Endothelial cell of umbilical vein (primary cell): ENCODE data around the gene ACOX1. TPM values are rescaled to one million over a fixed set of nuclear protein-coding genes. Genes with fewer than 3 reads are reported as not detected.

Experiments used
- BruUV-seq: library from RNA; stranded (reverse); fragments of 400-500 nt; replicated peaks from 2 replicates; lab custom pipeline; 2021; lab: Mats Ljungman, UMichigan
- CTCF ChIA-PET: fragments of 300-600, 350-600 bp; sonication (Branson Sonifier 250); formaldehyde crosslinking; loops from one replicate; lab custom pipeline; 2021; ENCODE audit warnings: antibody characterized with exemption, inconsistent platforms; lab: Charles Lee
- POLR2A ChIA-PET: fragments of 300-600, 350-600 bp; sonication (Branson Sonifier 250); formaldehyde crosslinking; loops from one replicate; lab custom pipeline; 2021; ENCODE audit warnings: antibody characterized with exemption, inconsistent platforms; lab: Charles Lee
- DNase-seq: peaks from one replicate; pipeline ENCODE4 v3.0.0-alpha.2; 2011; ENCODE audit warnings: low read depth, low spot score
- FAIRE-seq: peaks from 2 replicates; lab custom pipeline; 2011; peaks lifted over from hg19 to GRCh38; lab: Jason Lieb, UNC
- H2AFZ ChIP-seq: 2 replicates; pipeline ENCODE4 v1.6.0; 2012; ENCODE audit warnings: low read depth, low read length, control low read depth, inconsistent platforms
- H3K27ac ChIP-seq: 2 replicates; pipeline ENCODE4 v1.5.1; 2011; ENCODE audit warnings: low read depth, mild to moderate bottlenecking, control low read depth, low read length, moderate library complexity; ENCODE audit not compliant: insufficient read depth
- H3K27me3 ChIP-seq, 2 experiments: 2 replicates each; pipeline versions ENCODE4 v1.6.0 to v1.6.1; 2011; ENCODE audit warnings: low read length in 2 of 2, mixed read lengths in 1 of 2; ENCODE audit not compliant: control insufficient read depth in 2 of 2, insufficient read depth in 2 of 2
- H3K36me3 ChIP-seq, 2 experiments: 2 replicates in 1 of 2; 3 replicates in 1 of 2; pipeline ENCODE4 v1.5.1; 2011; ENCODE audit warnings: low read length in 2 of 2, mild to moderate bottlenecking in 1 of 2, moderate library complexity in 1 of 2; ENCODE audit not compliant: control insufficient read depth in 2 of 2, insufficient read depth in 2 of 2; ENCODE audit errors: extremely low read depth in 1 of 2
- H3K4me1 ChIP-seq: 3 replicates; pipeline ENCODE4 v1.5.1; 2011; ENCODE audit warnings: mild to moderate bottlenecking, low read length; ENCODE audit not compliant: control insufficient read depth, insufficient read depth; ENCODE audit errors: extremely low read depth
- H3K4me2 ChIP-seq: 2 replicates; pipeline ENCODE4 v1.6.1; 2011; ENCODE audit warnings: low read length, control low read depth, mixed read lengths; ENCODE audit not compliant: insufficient read depth
- H3K4me3 ChIP-seq, 3 experiments: fragments of 200-600 bp in 1 of 3; sonication (generic), shearing (Covaris generic) in 1 of 3; replicated peaks in 1 of 3; 2 replicates each; pipeline ENCODE4 v1.5.1; 2011 to 2016; ENCODE audit warnings: control low read depth in 3 of 3, low read length in 3 of 3, mild to moderate bottlenecking in 2 of 3, inconsistent platforms in 1 of 3, low read depth in 1 of 3, moderate library complexity in 1 of 3; ENCODE audit not compliant: insufficient read depth in 1 of 3
- H3K79me2 ChIP-seq: 2 replicates; pipeline ENCODE4 v1.6.0; 2012; ENCODE audit warnings: low read length, inconsistent platforms; ENCODE audit not compliant: control insufficient read depth, insufficient read depth
- H3K9ac ChIP-seq: replicated peaks from 2 replicates; pipeline ENCODE3; 2011; ENCODE audit warnings: low read length, control low read depth; ENCODE audit not compliant: insufficient read depth; ENCODE audit errors: extremely low read depth
- H3K9me1 ChIP-seq: replicated peaks from 3 replicates; pipeline ENCODE4 v1.6.0; 2011; ENCODE audit warnings: mild to moderate bottlenecking, low read length; ENCODE audit not compliant: control insufficient read depth, insufficient read depth; ENCODE audit errors: extremely low read depth
- H3K9me3 ChIP-seq: replicated peaks from 2 replicates; pipeline ENCODE4 v1.5.1; 2012; ENCODE audit warnings: low read length, inconsistent platforms; ENCODE audit not compliant: control insufficient read depth, insufficient read depth
- H4K20me1 ChIP-seq: replicated peaks from 2 replicates; pipeline ENCODE3; 2011; ENCODE audit warnings: mild to moderate bottlenecking, low read length; ENCODE audit not compliant: control insufficient read depth, insufficient read depth; ENCODE audit errors: extremely low read depth
- EZH2 ChIP-seq: IDR thresholded peaks from 2 replicates; pipeline ENCODE4 v1.6.1; 2012; ENCODE audit warnings: borderline replicate concordance, low read depth, mild to moderate bottlenecking, moderate library complexity, low read length, inconsistent platforms; ENCODE audit not compliant: severe bottlenecking
- FOS ChIP-seq: IDR thresholded peaks from 2 replicates; pipeline ENCODE4 v1.6.1; 2011; ENCODE audit warnings: mild to moderate bottlenecking, low read length, moderate library complexity, borderline replicate concordance; ENCODE audit not compliant: insufficient read depth
- GATA2 ChIP-seq: IDR thresholded peaks from 2 replicates; pipeline ENCODE4 v1.7.0; 2011; ENCODE audit warnings: low read depth, mild to moderate bottlenecking, moderate library complexity, mixed read lengths, low read length; ENCODE audit not compliant: insufficient read length, insufficient read depth
- JUN ChIP-seq: IDR thresholded peaks from 2 replicates; pipeline ENCODE4 v1.6.1; 2011; ENCODE audit warnings: borderline replicate concordance, low read depth; ENCODE audit not compliant: insufficient read length, insufficient read depth
- MAX ChIP-seq: IDR thresholded peaks from 2 replicates; pipeline ENCODE4 v1.6.1; 2011; ENCODE audit not compliant: insufficient read depth, insufficient read length
- MYC ChIP-seq: IDR thresholded peaks from one replicate; pipeline ENCODE4 v1.6.1; 2011; ENCODE audit warnings: mild to moderate bottlenecking, low read depth, low read length
- POLR2A ChIP-seq: IDR thresholded peaks from 2 replicates; pipeline ENCODE4 v1.6.1; 2012; ENCODE audit warnings: low read depth, mild to moderate bottlenecking, control low read depth, low read length
- POLR2AphosphoS5 ChIP-seq: IDR thresholded peaks from 2 replicates; pipeline ENCODE4 v1.6.1; 2012; ENCODE audit warnings: low read depth, mild to moderate bottlenecking, control low read depth, low read length, moderate library complexity; ENCODE audit not compliant: insufficient read depth
- dilution Hi-C: fragments of 300-500 bp; cut with MboI; formaldehyde crosslinking; loops from one replicate; pipeline ENCODE4 v1.15.0; 2019; ENCODE audit warnings: low sequenced_read_pairs; ENCODE audit not compliant: extremely low pct_ligation_motif_present
- intact Hi-C: fragments of 100-400 bp; cut with micrococcal nuclease; formaldehyde crosslinking; loops from one replicate; pipeline ENCODE4 v1.10.0; 2022
- polyA plus RNA-seq, 4 experiments: library from polyadenylated mRNA; depleted of rRNA in 3 of 4; stranded (reverse) in 3 of 4; unstranded in 1 of 4; fragments of >200 nt; gene quantifications; 2 replicates each; pipeline versions ENCODE4 v1.2.1 to v1.2.3, GENCODE V29; 2011 to 2012; ENCODE audit warnings: missing spikeins in 1 of 4
- total RNA-seq: library from RNA; stranded (reverse); gene quantifications from 2 replicates; pipeline ENCODE4 v1.2.3, GENCODE V29; 2021
- TF ChIP-seq, protein P1 (sequence below), 2 donors: IDR thresholded peaks; 1 replicate in 1 of 2; 2 replicates in 1 of 2; pipeline ENCODE4 v1.5.1; 2011; ENCODE audit warnings: low read length in 2 of 2, mild to moderate bottlenecking in 2 of 2, moderate library complexity in 2 of 2, control low read depth in 1 of 2, inconsistent platforms in 1 of 2, low read depth in 1 of 2; ENCODE audit not compliant: insufficient read depth in 1 of 2; ENCODE audit errors: extremely low read depth in 1 of 2

ACOX1 gene
- total and polyA plus RNA-seq, 2 donors (not counting 3 experiments of a cell fraction or from before 2014, with no cell fraction given): 17.9 to 45.1 TPM

- TF ChIP-seq POLR2A (no peak), EZH2 (no peak), JUN (no peak), GATA2 (no peak), FOS (no peak), MAX (no peak), POLR2AphosphoS5 (no peak), MYC (no peak)
- TF ChIP-seq, protein P1, sequence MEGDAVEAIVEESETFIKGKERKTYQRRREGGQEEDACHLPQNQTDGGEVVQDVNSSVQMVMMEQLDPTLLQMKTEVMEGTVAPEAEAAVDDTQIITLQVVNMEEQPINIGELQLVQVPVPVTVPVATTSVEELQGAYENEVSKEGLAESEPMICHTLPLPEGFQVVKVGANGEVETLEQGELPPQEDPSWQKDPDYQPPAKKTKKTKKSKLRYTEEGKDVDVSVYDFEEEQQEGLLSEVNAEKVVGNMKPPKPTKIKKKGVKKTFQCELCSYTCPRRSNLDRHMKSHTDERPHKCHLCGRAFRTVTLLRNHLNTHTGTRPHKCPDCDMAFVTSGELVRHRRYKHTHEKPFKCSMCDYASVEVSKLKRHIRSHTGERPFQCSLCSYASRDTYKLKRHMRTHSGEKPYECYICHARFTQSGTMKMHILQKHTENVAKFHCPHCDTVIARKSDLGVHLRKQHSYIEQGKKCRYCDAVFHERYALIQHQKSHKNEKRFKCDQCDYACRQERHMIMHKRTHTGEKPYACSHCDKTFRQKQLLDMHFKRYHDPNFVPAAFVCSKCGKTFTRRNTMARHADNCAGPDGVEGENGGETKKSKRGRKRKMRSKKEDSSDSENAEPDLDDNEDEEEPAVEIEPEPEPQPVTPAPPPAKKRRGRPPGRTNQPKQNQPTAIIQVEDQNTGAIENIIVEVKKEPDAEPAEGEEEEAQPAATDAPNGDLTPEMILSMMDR (IDR thresholded peaks at IDR 0.05; ENCODE audit: extremely low read depth in 1 of 2, insufficient read depth in 1 of 2, low read depth in 1 of 2, low read length in 2 of 2): no peak
- Histone ChIP-seq H3K4me1 (no peaks in the 10 kb centered on the region), H3K27me3 (no peaks in the 10 kb centered on the region), H3K79me2 (no peaks in the 10 kb centered on the region), H3K9me3 (no peaks in the 10 kb centered on the region), H4K20me1 (no peaks in the 10 kb centered on the region), H2AFZ (no peak overlapping the region), H3K27ac (no peak overlapping the region), H3K4me2 (no peak overlapping the region), H3K36me3 (no peaks in the 10 kb centered on the region), H3K9ac (no peak overlapping the region), H3K9me1 (no peaks in the 10 kb centered on the region), H3K4me3 (no peak overlapping the region)
- intact Hi-C loops: no loop called here
- dilution Hi-C loops: no loop called here
- DNase-seq (no peak), FAIRE-seq (no peak)
- BruUV-seq: no TSS peak
- ChIA-PET CTCF (interaction anchor here (0.8 to 1.5 kb wide), 4 partner anchors 33 to 104 kb away, joined by 3 to 4 read pairs (median 3); no protein-coding TSS in a partner anchor), POLR2A (no interaction called here)
Observed at GRCh38 chr17:75909812-75910274, 69.1 kb downstream of the ACOX1 start.
